Ovary (tissue), 9 donors: ENCODE measurements around the gene ANO2. TPM values are rescaled to one million over a fixed set of nuclear protein-coding genes. Genes with fewer than 3 reads are reported as not detected.
"Not testable (repeated sequence)": the region's sequence is repeated elsewhere in the genome, so short reads cannot be mapped to it uniquely, and the experiment has no call there.

Experiments
- DNase-seq, 5 donors: peaks; one replicate each; pipeline ENCODE4 v3.0.0-alpha.2; 2019 to 2020
- H3K27ac ChIP-seq, 2 donors: fragments of 200-600 bp; one replicate each; pipeline versions ENCODE4 v1.5.1 to v1.8.0; 2019 to 2022
- H3K27me3 ChIP-seq: fragments of 200-600 bp; one replicate; pipeline ENCODE4 v1.8.0; 2022
- H3K36me3 ChIP-seq: fragments of 200-600 bp; sonication (generic); one replicate; pipeline ENCODE4 v1.5.1; 2019
- H3K4me1 ChIP-seq: one replicate; pipeline ENCODE4 v1.8.1; 2013; ENCODE audit warnings: mild to moderate bottlenecking, moderate library complexity; ENCODE audit not compliant: insufficient read depth
- H3K4me3 ChIP-seq: fragments of 200-600 bp; sonication (generic); one replicate; pipeline ENCODE4 v1.5.1; 2017
- H3K9me3 ChIP-seq, 2 donors: fragments of 200-600 bp in 1 of 2; sonication (generic) in 1 of 2; one replicate each; pipeline versions ENCODE4 v1.5.1 to v1.8.1; 2013 to 2019; ENCODE audit warnings: mild to moderate bottlenecking in 1 of 2, moderate library complexity in 1 of 2
- EP300 ChIP-seq: sonication (generic); formaldehyde crosslinking; IDR thresholded peaks from one replicate; pipeline ENCODE4 v1.6.1; 2017; ENCODE audit warnings: antibody characterized with exemption
- POLR2A ChIP-seq: fragments of 450-650 bp; IDR thresholded peaks from one replicate; pipeline ENCODE4 v1.6.1; 2017; ENCODE audit warnings: antibody characterized with exemption, mild to moderate bottlenecking, moderate library complexity
- WGBS, 3 donors: extraction: QIAGEN DNeasy Blood & Tissue Kit in 1 of 3; methylation state at CpG; one replicate each; pipeline versions ENCODE4 v1.1.5 to v1.1.7; 2013 to 2017; 5-methylcytosine and 5-hydroxymethylcytosine counted together
- intact Hi-C, 4 donors: fragments of 100-400 bp; cut with DNase I; formaldehyde crosslinking; loops; one replicate each; pipeline versions ENCODE4 v1.11.0 to v1.15.1; 2022 to 2023
- polyA plus RNA-seq, 2 donors: library from polyadenylated mRNA; stranded (reverse); fragments of 200-250 nt in 1 of 2; fragments of 350-450 nt in 1 of 2; fragmentation: Illumina TruSeq in 1 of 2; extraction: RNeasy Lipid Tissue Mini Kit (QIAGEN cat#74804) in 1 of 2; gene quantifications; one replicate each; pipeline ENCODE4 v1.2.3, GENCODE V29; 2013 to 2014
- total RNA-seq, 7 donors: library from RNA; depleted of rRNA in 2 of 7; stranded (reverse); fragments of >200 nt in 2 of 7; fragmentation: NEBNext Ultra II Directional in 3 of 7; extraction: Animal tissue kit (Norgen Biotek cat#: 25700) in 3 of 7; gene quantifications; one replicate each; pipeline versions ENCODE4 v1.1.0 to v1.2.4, GENCODE V29; 2016 to 2023
- TF ChIP-seq, protein P1 (sequence below), 3 donors: fragments of 450-650 bp in 2 of 3; fragments of 200-600 bp in 1 of 3; IDR thresholded peaks; one replicate each; pipeline versions ENCODE4 v1.5.1 to v1.8.0; 2016 to 2022; ENCODE audit warnings: antibody characterized with exemption in 3 of 3, mild to moderate bottlenecking in 1 of 3
- donor health status: DM: no; HTN: no; CAD: no; lungs with moderate emphysema.
- donor health status: DM: no; HTN: no; CAD: no.
- donor health status: Bipolar disorder and iron deficiency.
- donor health status: DM: yes; HTN: yes; CAD: no.
- donor health status: DM: no; HTN: no; CAD: no.
- donor health status: DM: yes; HTN: yes; CAD: no.

Gene ANO2
- total and polyA plus RNA-seq, 9 donors, result 3.0 to 6.7 (median 3.3) TPM

DNA sequence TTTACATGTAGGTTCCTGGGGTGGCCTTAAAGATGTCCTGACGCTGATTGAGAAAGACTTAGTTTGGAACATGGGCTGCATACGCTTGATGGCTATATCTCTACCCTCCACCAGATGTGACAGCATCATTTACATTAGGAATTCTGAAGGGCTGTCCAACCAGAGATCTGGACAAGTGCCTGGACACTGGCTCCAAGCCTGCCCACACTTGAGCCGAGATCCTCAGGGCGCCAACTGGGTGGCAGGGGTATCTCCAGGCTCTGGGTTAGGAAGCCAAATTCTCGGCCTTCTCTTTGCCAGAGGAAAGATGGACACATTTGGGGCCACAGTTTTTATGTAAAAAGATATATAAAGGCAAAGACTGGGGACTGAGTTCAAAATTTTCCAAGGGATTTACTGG, 266.9 kb downstream of the ANO2 start:
- Histone ChIP-seq H3K4me1 (no peaks in the 10 kb centered on the region), H3K9me3 (no peaks in the 10 kb centered on the region), H3K36me3 (no peaks in the 10 kb centered on the region), H3K4me3 (no peak overlapping the region), H3K27me3 (no peaks in the 10 kb centered on the region), H3K27ac (no peak overlapping the region)
- DNase-seq, result no peak
- 60 to 84% (median 65%) methylated on average over 5 of the region's 5 CpGs for WGBS, 3 donors
- TF ChIP-seq POLR2A (no peak), EP300 (no peak)
- TF ChIP-seq, protein P1, sequence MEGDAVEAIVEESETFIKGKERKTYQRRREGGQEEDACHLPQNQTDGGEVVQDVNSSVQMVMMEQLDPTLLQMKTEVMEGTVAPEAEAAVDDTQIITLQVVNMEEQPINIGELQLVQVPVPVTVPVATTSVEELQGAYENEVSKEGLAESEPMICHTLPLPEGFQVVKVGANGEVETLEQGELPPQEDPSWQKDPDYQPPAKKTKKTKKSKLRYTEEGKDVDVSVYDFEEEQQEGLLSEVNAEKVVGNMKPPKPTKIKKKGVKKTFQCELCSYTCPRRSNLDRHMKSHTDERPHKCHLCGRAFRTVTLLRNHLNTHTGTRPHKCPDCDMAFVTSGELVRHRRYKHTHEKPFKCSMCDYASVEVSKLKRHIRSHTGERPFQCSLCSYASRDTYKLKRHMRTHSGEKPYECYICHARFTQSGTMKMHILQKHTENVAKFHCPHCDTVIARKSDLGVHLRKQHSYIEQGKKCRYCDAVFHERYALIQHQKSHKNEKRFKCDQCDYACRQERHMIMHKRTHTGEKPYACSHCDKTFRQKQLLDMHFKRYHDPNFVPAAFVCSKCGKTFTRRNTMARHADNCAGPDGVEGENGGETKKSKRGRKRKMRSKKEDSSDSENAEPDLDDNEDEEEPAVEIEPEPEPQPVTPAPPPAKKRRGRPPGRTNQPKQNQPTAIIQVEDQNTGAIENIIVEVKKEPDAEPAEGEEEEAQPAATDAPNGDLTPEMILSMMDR (IDR thresholded peaks at IDR 0.05), result no peak
- intact Hi-C loops, result no loop called here

DNA sequence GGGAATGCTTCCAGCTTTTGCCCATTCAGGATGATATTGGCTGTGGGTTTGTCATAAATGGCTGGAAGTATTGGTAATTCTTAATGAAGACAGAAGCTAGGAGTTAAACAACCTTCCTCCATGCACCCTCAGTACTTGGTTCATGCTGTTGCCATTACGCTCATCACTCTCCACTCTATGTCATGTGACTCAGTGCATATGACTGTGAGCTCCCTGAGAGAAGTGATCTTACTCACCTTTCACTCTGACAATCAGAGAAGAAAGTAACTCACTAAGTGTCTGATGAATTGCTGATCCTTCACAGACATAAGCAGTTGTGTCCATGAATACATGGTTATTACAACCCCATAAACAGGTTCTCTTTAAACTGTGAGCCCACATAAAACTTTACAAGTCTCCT, 275.4 kb downstream of the ANO2 start:
- 74 to 83% (median 83%) methylated on average over 1 of the region's 1 CpG for WGBS, 3 donors
- DNase-seq, H3K9me3 ChIP-seq, H3K4me1 ChIP-seq, H3K27me3 ChIP-seq, intact Hi-C loops, H3K27ac ChIP-seq, H3K4me3 ChIP-seq, H3K36me3 ChIP-seq: not testable (repeated sequence)

DNA sequence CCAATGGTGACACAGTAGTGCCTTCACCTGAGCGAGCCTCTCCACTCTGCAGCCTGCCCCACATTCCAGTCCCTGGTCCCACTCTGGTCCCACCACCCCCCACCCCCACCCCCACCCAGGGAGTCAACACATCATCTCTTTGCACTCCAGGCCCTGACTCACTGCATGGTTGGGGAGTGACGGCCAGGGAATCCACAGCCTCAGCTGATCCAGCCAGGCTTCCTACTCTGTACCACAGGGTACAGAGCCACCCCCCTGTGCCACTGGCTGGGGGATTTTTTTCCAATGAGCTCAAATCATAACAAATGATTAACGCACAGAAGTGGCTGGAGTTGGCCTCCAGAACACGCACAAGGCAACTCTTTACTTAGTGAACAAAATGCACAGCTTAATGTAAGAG, 279.4 kb downstream of the ANO2 start:
- Histone ChIP-seq H3K27ac (no peak overlapping the region), H3K4me3 (no peak overlapping the region), H3K9me3 (no peaks in the 10 kb centered on the region), H3K4me1 (no peaks in the 10 kb centered on the region), H3K36me3 (no peaks in the 10 kb centered on the region), H3K27me3 (no peaks in the 10 kb centered on the region)
- intact Hi-C loops, result no loop called here
- TF ChIP-seq EP300, result no peak
- no peak for DNase-seq
- WGBS, 3 donors, result 75 to 82% (median 77%) methylated on average over 4 of the region's 4 CpGs

DNA sequence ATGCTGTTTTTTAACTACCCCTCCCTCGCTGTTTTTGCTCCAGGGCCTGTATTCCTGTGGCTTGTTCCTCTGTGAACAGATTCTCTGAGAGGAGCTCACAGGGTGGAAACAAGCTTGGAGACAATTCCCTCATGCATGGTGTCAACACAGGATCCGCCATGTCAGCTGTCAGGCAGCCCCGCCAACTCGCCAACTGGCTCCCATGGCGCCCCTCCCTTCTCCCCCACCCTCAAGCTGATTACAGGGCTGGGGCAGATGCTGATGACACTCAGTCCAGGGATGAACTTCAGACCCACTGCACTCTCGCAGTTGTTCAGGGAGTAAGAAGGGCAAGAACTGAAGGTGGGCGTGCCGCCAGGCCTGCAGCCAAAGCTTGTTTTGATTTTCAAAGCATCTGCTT, 283.2 kb downstream of the ANO2 start:
- Histone ChIP-seq H3K9me3 (no peaks in the 10 kb centered on the region), H3K4me3 (no peak overlapping the region), H3K36me3 (no peaks in the 10 kb centered on the region), H3K27me3 (no peaks in the 10 kb centered on the region), H3K27ac (no peak overlapping the region), H3K4me1 (no peaks in the 10 kb centered on the region)
- TF ChIP-seq EP300 (no peak), POLR2A (no peak)
- TF ChIP-seq, protein P1 (IDR thresholded peaks at IDR 0.05), result no peak
- WGBS, 3 donors, result 78 to 84% (median 81%) methylated on average over 8 of the region's 8 CpGs
- no peak for DNase-seq
- intact Hi-C loops, result no loop called here

DNA sequence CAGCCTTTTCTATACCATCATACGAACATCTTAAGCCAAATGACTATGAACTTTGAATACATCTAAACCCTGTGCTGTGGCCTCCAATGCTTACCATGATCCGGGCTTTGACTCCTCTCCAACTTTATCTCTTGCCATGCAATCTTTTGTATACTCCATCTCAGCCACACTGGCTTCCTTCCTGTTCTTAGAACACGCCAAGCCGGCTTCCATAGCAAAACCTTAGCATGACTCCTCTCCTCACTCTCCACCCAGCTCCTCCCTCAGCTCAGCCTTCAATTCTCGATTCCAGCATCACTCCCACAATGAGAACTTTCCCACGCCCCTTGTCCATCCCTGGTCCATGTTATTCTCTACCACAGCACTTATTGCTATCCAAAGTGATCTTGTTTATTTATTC, 284.8 kb downstream of the ANO2 start:
- no peak for TF ChIP-seq EP300
- TF ChIP-seq, protein P1 (IDR thresholded peaks at IDR 0.05), result no peak
- TF ChIP-seq POLR2A, result no peak
- intact Hi-C loops, result no loop called here
- H3K4me1 ChIP-seq, result no peaks in the 10 kb centered on the region
- H3K4me3 ChIP-seq, result no peak overlapping the region
- H3K36me3 ChIP-seq, result no peaks in the 10 kb centered on the region
- H3K27me3 ChIP-seq, result no peaks in the 10 kb centered on the region
- WGBS, 3 donors, result 69 to 71% (median 70%) methylated on average over 6 of the region's 6 CpGs
- H3K9me3 ChIP-seq, result no peaks in the 10 kb centered on the region
- no peak for DNase-seq
- H3K27ac ChIP-seq, result no peak overlapping the region

DNA sequence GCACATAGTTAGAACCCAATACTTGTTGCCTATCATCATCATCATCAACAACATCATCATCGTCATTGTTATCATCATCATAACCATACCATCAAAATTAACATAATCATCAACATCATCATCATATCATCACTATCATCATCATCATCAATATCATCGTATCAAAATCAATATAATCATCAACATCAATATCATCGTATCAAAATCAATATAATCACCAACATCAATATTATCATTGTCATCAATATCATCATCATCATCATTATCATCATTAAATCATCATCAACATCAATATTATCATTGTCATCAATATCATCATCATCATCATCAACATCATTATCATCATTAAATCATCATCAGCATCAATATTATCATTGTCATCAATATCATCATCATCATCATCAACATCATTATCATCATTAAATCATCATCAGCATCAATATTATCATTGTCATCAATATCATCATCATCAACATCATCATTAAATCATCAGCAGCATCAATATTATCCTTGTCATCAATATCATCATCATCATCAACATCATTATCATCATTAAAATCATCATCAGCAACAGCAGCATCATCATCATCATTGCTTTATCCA, 286.6 kb downstream of the ANO2 start:
- H3K9me3 ChIP-seq, H3K36me3 ChIP-seq, intact Hi-C loops, H3K27me3 ChIP-seq, DNase-seq, H3K27ac ChIP-seq, H3K4me1 ChIP-seq, H3K4me3 ChIP-seq: not testable (repeated sequence)
- 91 to 97% (median 94%) methylated on average over 3 of the region's 3 CpGs for WGBS, 3 donors
